ENCODE measurements around the gene RPS3. TPM values are rescaled to one million over a fixed set of nuclear protein-coding genes. Genes with fewer than 3 reads are reported as not detected.
A peak's percentile ranks its signal among the peaks of the same experiment; 100 is the strongest.

RPS3 gene
- total RNA-seq, 4 donors from 2014 or later: 572 to 979 (median 746) TPM

DNA sequence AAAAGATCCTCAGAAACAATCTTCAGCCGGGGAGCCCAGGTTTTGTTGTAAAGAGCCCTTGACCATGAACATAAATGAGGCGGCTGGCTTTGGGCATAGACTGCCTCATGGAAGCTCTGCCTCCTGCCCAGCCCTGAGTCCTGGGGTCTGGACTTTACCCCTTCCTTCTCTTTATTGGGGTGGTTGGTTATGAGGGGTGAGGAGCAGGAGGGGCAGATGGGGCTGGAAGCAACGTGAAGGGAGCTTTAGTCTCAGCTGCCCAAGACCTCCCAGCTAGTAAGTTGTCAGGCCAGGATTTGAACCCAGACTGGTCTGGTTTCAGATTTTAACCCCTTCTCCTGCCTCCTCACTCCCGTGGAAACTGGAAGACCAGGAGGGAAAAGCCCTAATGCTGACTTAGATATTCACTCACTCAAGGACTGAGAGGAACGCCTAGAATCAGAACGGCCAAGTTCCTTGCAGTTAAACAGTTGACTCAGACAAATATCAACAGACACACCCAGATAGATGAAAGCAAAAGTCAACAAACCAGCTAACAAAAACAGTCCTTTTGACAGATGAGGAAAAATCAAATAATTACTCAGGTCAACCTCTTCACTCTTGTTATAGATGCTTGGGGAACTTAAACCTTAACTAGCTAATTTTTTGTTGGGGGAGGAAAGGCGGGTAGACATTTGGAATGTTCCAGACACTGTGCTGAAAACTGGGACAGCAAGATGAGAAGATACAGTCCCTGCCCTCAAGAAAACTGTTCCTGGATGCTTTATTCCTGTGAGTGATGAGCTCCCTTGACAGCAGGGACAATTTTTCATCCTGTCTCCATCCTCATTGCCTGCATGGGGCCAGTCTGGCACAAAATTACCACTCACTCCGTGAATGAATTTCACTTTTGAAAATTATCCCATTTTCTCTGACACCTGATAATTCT lies 27.1 kb upstream of the RPS3 start:
- Histone ChIP-seq H3K4me1 (no peaks in the 10 kb centered on the region), H3K27me3 (no peaks in the 10 kb centered on the region), H3K4me3 (no peak overlapping the region), H3K36me3 (no peaks in the 10 kb centered on the region), H3K9me3 (no peaks in the 10 kb centered on the region), H3K27ac (no peak overlapping the region)
- TF ChIP-seq CTCF (IDR thresholded peaks at IDR 0.05 in 4 of 5, conservative IDR thresholded peaks at IDR 0.05 in 1 of 5) (no peak), POLR2A (IDR thresholded peaks at IDR 0.05) (no peak)
- ATAC-seq (peak; percentile 19 to 33), DNase-seq (no peak)
- in situ Hi-C loops (cut with MboI; ENCODE audit: low sequenced_read_pairs in 4 of 4) (no loop called here), intact Hi-C loops (cut with DNase I; ENCODE audit: low total_unique reads) (no loop called here)

DNA sequence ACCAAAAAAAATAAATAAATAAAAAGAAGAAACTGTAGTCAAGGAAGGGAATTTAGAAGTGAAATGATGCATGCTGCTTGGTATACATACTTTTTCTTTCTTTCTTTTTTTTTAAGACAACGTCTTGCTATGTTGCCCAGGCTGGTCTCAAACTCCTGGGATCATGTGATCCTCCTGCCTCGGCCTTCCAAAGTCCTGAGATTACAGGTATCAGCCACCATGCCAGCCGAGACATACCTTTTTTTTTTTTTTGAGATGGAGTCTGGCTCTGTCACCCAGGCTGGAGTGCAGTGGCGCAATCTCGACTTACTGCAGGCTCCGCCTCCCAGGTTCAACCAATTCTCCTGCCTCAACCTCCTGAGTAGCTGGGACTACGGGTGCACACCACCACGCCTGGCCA lies 26.1 kb upstream of the RPS3 start:
- H3K4me3 ChIP-seq: no peak overlapping the region
- H3K27me3 ChIP-seq: no peaks in the 10 kb centered on the region
- ATAC-seq (no peak), DNase-seq (no peak)
- TF ChIP-seq POLR2A (IDR thresholded peaks at IDR 0.05): no peak
- no peak for TF ChIP-seq CTCF (IDR thresholded peaks at IDR 0.05 in 4 of 5, conservative IDR thresholded peaks at IDR 0.05 in 1 of 5)
- intact Hi-C loops (cut with DNase I; ENCODE audit: low total_unique reads) (no loop called here), in situ Hi-C loops (cut with MboI; ENCODE audit: low sequenced_read_pairs in 4 of 4) (no loop called here)
- H3K36me3 ChIP-seq: no peaks in the 10 kb centered on the region
- H3K27ac ChIP-seq: no peak overlapping the region
- H3K9me3 ChIP-seq: no peaks in the 10 kb centered on the region
- H3K4me1 ChIP-seq: no peaks in the 10 kb centered on the region

GRCh38 chr11:75374646-75375045 lies 24.7 kb upstream of the RPS3 start:
- Histone ChIP-seq H3K9me3 (no peaks in the 10 kb centered on the region), H3K4me3 (no peak overlapping the region), H3K27ac (no peak overlapping the region), H3K4me1 (no peaks in the 10 kb centered on the region), H3K36me3 (no peaks in the 10 kb centered on the region), H3K27me3 (no peaks in the 10 kb centered on the region)
- no peak for DNase-seq
- ATAC-seq: no peak
- in situ Hi-C loops (cut with MboI; ENCODE audit: low sequenced_read_pairs in 4 of 4): no loop called here
- intact Hi-C loops (cut with DNase I; ENCODE audit: low total_unique reads): no loop called here
- TF ChIP-seq CTCF (IDR thresholded peaks at IDR 0.05 in 4 of 5, conservative IDR thresholded peaks at IDR 0.05 in 1 of 5) (no peak), POLR2A (IDR thresholded peaks at IDR 0.05) (no peak)

DNA sequence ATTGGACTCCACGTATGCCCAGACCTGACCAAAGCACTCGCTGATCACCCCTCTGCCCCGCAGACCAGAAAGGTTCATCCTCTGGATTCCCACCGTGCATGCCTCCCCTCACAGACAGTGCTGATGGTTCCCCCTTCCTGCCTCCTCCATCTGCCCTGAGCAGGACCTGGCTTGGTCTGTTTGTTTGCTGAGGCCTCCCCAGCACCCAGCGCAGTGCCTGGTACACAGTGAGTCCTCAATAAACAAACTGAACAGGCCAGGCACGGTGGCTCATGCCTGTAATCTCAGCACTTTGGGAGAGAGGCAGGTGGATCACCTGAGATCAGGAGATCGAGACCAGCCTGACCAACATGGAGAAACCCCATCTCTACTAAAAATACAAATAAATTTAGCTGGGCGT lies 23.7 kb upstream of the RPS3 start:
- intact Hi-C loops (cut with DNase I; ENCODE audit: low total_unique reads) (no loop called here), in situ Hi-C loops (cut with MboI; ENCODE audit: low sequenced_read_pairs in 4 of 4) (no loop called here)
- TF ChIP-seq CTCF (IDR thresholded peaks at IDR 0.05 in 4 of 5, conservative IDR thresholded peaks at IDR 0.05 in 1 of 5): no peak
- TF ChIP-seq POLR2A (IDR thresholded peaks at IDR 0.05): no peak

More for the DNA sequence above, 23.7 kb upstream of the RPS3 start:
- no peak for DNase-seq
- ATAC-seq: no peak
- Histone ChIP-seq H3K27ac (no peak overlapping the region), H3K4me3 (no peak overlapping the region), H3K4me1 (no peaks in the 10 kb centered on the region), H3K36me3 (no peaks in the 10 kb centered on the region), H3K9me3 (no peaks in the 10 kb centered on the region), H3K27me3 (no peaks in the 10 kb centered on the region)
